ENCODE data around the gene SVBP.

The SVBP gene, protein sequence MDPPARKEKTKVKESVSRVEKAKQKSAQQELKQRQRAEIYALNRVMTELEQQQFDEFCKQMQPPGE

DNA sequence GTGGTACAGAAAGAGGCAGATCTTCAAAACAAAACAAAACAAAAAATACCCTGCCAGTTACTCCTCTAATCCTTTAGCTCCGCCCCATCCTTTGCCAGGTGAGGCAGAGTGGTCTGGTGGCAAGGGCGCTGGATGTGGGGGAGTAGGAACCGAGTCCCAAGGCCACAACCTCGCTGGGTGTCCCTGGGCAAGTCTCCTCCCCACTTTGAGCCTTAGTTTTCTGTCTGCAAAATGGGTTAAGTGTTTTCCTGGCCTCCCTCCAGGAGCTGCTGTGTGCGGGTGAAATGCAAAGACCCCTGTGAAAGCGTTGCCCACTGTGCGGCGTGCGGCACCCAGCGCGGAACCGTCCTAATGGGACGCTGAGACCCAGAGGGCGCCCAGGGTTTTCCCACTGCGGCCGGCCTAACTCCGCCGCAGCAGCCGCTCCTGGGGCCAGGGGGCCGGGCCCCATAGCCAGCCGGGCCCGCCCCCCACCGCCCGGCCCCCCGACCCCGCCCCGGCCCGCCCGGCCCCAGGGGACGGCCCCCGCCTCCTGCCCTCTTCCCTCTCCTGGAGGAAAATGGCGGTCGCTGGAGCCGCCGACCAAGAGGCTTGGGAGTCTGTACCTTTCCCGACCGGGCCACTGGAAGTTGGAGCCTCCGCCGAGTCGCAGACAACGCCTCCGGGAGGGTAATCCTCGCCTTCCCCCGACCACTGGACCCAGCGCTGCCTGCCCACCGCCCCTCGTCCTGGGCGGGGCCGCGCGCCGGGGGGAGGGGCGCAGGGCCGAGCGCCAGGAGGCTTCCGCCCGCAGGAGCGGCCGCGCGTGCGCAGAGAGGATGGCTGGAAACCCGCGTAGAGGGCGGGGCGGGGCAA, at the start of gene SVBP, which contains the start of gene ERMAP:
TSS of gene SVBP (minus strand) at position 813 of the 855 bp plus-strand sequence. CDS start 853 bp downstream, outside the sequence.
TSS of gene ERMAP (plus strand) at position 538 of the 855 bp plus-strand sequence. CDS start 13,327 bp downstream, outside the sequence.
- Histone ChIP-seq H3K4me3 (ENCODE audit: low read depth, low read length) (peak within 1 kb of the TSS; percentile 86), H3K4me1 (ENCODE audit: control insufficient read depth, insufficient read depth, low read length) (peaks cover 2% of the 10 kb centered on the region; the same call in 1 of the 2 replicates), H3K27ac (ENCODE audit: extremely low read depth, low read depth, low read length) (peak within 1 kb of the TSS; percentile 98), H3K9me3 (ENCODE audit: control insufficient read depth, insufficient read depth, low read depth, low read length) (no peaks in the 10 kb centered on the region), H3K36me3 (ENCODE audit: control insufficient read depth in 2 of 2, insufficient read depth in 1 of 2, low read length in 2 of 2) (peaks cover 0 to 10% of the 10 kb centered on the region in 2 experiments; a peak in 1 of 3 replicates)
- POLR2A ChIA-PET: interaction anchor here (1.8 to 2.8 kb wide), 2 partner anchors 29 to 50 kb away, joined by 18 to 25 read pairs; partner anchors contain the start of genes C1orf50, P3H1 and ZNF691
- CTCF ChIA-PET: interaction anchor here (0.6 to 0.7 kb wide), 3 partner anchors 259 to 797 kb away, joined by 3 read pairs; no protein-coding TSS in a partner anchor
- no peak for TF ChIP-seq ZNF585B (tag by site-specific recombination; IDR thresholded peaks at IDR 0.05)
- no peak for TF ChIP-seq ZNF544 (tag by site-specific recombination; IDR thresholded peaks at IDR 0.05)
- peak; percentile 72 for TF ChIP-seq ZNF335 (tag by site-specific recombination; conservative IDR thresholded peaks at IDR 0.05)
- TF ChIP-seq PATZ1 (tag by site-specific recombination; IDR thresholded peaks at IDR 0.05): peak; percentile 74; the same call in 1 of the 2 replicates
- TF ChIP-seq ZBTB26 (tag by site-specific recombination; optimal IDR thresholded peaks at IDR 0.05): peak; percentile 77
- peak; percentile 87 for TF ChIP-seq KLF1 (tag by site-specific recombination; IDR thresholded peaks at IDR 0.05)
- no peak for TF ChIP-seq ZNF473 (tag by site-specific recombination; IDR thresholded peaks at IDR 0.05)
- TF ChIP-seq GLI4 (tag by site-specific recombination; IDR thresholded peaks at IDR 0.05): no peak
- TF ChIP-seq, protein P1, sequence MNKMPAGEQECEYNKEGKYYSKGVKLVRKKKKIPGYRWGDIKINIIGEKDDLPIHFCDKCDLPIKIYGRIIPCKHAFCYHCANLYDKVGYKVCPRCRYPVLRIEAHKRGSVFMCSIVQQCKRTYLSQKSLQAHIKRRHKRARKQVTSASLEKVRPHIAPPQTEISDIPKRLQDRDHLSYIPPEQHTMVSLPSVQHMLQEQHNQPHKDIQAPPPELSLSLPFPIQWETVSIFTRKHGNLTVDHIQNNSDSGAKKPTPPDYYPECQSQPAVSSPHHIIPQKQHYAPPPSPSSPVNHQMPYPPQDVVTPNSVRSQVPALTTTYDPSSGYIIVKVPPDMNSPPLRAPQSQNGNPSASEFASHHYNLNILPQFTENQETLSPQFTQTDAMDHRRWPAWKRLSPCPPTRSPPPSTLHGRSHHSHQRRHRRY (tag by site-specific recombination; IDR thresholded peaks at IDR 0.05): no peak
- TF ChIP-seq KLF10 (tag by site-specific recombination; IDR thresholded peaks at IDR 0.05): peak; percentile 92
- TF ChIP-seq GLIS1 (tag by site-specific recombination; IDR thresholded peaks at IDR 0.05): peak; percentile 55
- no peak for TF ChIP-seq HOXA7 (CRISPR knock-in tag; IDR thresholded peaks at IDR 0.05; ENCODE audit: borderline replicate concordance)
- no peak for TF ChIP-seq ZNF140 (tag by site-specific recombination; IDR thresholded peaks at IDR 0.05)
- TF ChIP-seq ZNF416 (tag by site-specific recombination; IDR thresholded peaks at IDR 0.05): no peak
- TF ChIP-seq ZNF398 (tag by site-specific recombination; IDR thresholded peaks at IDR 0.05): no peak
- TF ChIP-seq ZBTB1 (tag by site-specific recombination; IDR thresholded peaks at IDR 0.05): no peak
- TF ChIP-seq ZNF518A (tag by site-specific recombination; conservative IDR thresholded peaks at IDR 0.05; ENCODE audit: low read depth): no peak
- TF ChIP-seq, protein P2, sequence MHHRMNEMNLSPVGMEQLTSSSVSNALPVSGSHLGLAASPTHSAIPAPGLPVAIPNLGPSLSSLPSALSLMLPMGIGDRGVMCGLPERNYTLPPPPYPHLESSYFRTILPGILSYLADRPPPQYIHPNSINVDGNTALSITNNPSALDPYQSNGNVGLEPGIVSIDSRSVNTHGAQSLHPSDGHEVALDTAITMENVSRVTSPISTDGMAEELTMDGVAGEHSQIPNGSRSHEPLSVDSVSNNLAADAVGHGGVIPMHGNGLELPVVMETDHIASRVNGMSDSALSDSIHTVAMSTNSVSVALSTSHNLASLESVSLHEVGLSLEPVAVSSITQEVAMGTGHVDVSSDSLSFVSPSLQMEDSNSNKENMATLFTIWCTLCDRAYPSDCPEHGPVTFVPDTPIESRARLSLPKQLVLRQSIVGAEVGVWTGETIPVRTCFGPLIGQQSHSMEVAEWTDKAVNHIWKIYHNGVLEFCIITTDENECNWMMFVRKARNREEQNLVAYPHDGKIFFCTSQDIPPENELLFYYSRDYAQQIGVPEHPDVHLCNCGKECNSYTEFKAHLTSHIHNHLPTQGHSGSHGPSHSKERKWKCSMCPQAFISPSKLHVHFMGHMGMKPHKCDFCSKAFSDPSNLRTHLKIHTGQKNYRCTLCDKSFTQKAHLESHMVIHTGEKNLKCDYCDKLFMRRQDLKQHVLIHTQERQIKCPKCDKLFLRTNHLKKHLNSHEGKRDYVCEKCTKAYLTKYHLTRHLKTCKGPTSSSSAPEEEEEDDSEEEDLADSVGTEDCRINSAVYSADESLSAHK (tag by site-specific recombination; IDR thresholded peaks at IDR 0.05): no peak
- TF ChIP-seq ZNF830 (tag by site-specific recombination; IDR thresholded peaks at IDR 0.05; ENCODE audit: low read depth): no peak
- no peak for TF ChIP-seq HOXD13 (CRISPR knock-in tag; IDR thresholded peaks at IDR 0.05; ENCODE audit: borderline replicate concordance)
- TF ChIP-seq ZNF391 (tag by site-specific recombination; IDR thresholded peaks at IDR 0.05; ENCODE audit: borderline replicate concordance, low read depth): no peak
- no peak for TF ChIP-seq ZNF558 (tag by site-specific recombination; IDR thresholded peaks at IDR 0.05)
